Measurements from ENCODE around the gene IKZF2. TPM values are rescaled to one million over a fixed set of nuclear protein-coding genes. Genes with fewer than 3 reads are reported as not detected.

The IKZF2 gene
- total and polyA plus RNA-seq, 9 of the 15 experiments (the other 6 are each of a cell fraction or from before 2014, with no cell fraction given) = 0.04 to 0.54 (median 0.22) TPM

DNA sequence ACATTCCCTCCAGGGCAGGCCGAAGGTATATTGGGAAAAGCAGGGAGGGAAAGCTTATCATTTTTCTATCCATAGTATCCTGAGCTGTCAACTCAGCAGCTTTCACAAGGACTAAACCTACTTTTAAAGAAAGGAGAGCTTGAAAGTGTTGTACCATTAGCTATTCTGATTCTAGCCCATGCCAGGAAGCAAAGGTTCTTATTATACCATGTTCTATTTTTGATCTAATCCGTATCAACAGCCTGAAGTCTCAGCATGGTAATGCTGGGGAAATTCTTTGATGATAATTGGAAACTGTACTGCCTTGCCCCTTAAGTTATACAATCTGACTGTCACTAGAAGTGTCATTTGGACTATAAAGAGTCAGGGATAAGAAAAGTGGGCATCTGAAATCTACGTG, 193.3 kb downstream of the IKZF2 start:
- H3K36me3 ChIP-seq (ENCODE audit: control insufficient read depth, insufficient read depth, low read length) = no peaks in the 10 kb centered on the region
- H3K4me3 ChIP-seq = no peak overlapping the region
- TF ChIP-seq MBD2 (IDR thresholded peaks at IDR 0.05; ENCODE audit: borderline replicate concordance, low read depth) (no peak), TCF3 (CRISPR knock-in tag; IDR thresholded peaks at IDR 0.05) (no peak), FOXM1 (IDR thresholded peaks at IDR 0.05; ENCODE audit: low read depth) (no peak), FOXM1 (CRISPR knock-in tag; IDR thresholded peaks at IDR 0.05; ENCODE audit: low read depth) (no peak), GABPB1 (CRISPR knock-in tag; IDR thresholded peaks at IDR 0.05) (no peak), EP400 (IDR thresholded peaks at IDR 0.05) (no peak), PRPF4 (IDR thresholded peaks at IDR 0.05; ENCODE audit: insufficient read depth, low read depth, low read length, poor library complexity, severe bottlenecking) (no peak)
- TF ChIP-seq, protein P1, sequence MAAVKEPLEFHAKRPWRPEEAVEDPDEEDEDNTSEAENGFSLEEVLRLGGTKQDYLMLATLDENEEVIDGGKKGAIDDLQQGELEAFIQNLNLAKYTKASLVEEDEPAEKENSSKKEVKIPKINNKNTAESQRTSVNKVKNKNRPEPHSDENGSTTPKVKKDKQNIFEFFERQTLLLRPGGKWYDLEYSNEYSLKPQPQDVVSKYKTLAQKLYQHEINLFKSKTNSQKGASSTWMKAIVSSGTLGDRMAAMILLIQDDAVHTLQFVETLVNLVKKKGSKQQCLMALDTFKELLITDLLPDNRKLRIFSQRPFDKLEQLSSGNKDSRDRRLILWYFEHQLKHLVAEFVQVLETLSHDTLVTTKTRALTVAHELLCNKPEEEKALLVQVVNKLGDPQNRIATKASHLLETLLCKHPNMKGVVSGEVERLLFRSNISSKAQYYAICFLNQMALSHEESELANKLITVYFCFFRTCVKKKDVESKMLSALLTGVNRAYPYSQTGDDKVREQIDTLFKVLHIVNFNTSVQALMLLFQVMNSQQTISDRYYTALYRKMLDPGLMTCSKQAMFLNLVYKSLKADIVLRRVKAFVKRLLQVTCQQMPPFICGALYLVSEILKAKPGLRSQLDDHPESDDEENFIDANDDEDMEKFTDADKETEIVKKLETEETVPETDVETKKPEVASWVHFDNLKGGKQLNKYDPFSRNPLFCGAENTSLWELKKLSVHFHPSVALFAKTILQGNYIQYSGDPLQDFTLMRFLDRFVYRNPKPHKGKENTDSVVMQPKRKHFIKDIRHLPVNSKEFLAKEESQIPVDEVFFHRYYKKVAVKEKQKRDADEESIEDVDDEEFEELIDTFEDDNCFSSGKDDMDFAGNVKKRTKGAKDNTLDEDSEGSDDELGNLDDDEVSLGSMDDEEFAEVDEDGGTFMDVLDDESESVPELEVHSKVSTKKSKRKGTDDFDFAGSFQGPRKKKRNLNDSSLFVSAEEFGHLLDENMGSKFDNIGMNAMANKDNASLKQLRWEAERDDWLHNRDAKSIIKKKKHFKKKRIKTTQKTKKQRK (IDR thresholded peaks at IDR 0.05; ENCODE audit: borderline replicate concordance, low read depth, low read length) = no peak
- no peaks in the 10 kb centered on the region for H3K9me1 ChIP-seq (ENCODE audit: control insufficient read depth, insufficient read depth, low read length)
- no peak for FAIRE-seq
- CTCF ChIA-PET (ENCODE audit: low intra/inter-chr PET ratio) = no interaction called here
- H3K79me2 ChIP-seq (ENCODE audit: control insufficient read depth, insufficient read depth, low read length) = no peaks in the 10 kb centered on the region
- no peaks in the 10 kb centered on the region for H3K27me3 ChIP-seq (ENCODE audit: control insufficient read depth in 2 of 2, insufficient read depth in 2 of 2, low read length in 2 of 2)
- intact Hi-C loops (cut with micrococcal nuclease) (no loop called here), in situ Hi-C loops (cut with MboI) (no loop called here)
- H3K9me3 ChIP-seq (replicated peaks; ENCODE audit: control insufficient read depth, insufficient read depth, low read depth, low read length) = no peaks in the 10 kb centered on the region
- no peak for ATAC-seq
- no TSS peak for BruUV-seq (replicated peaks)
- no peak for DNase-seq (ENCODE audit: extremely low read depth in 1 of 4, low spot score in 3 of 4)
- no peak overlapping the region for H3K27ac ChIP-seq (ENCODE audit: extremely low read depth, low read depth, low read length)
- no peak overlapping the region for H2AFZ ChIP-seq (ENCODE audit: low read depth, low read length)
- H4K20me1 ChIP-seq (replicated peaks; ENCODE audit: control insufficient read depth, insufficient read depth, low read length) = no peaks in the 10 kb centered on the region
- no peaks in the 10 kb centered on the region for H3K4me1 ChIP-seq (replicated peaks in 1 of 2; ENCODE audit: control insufficient read depth in 2 of 2, insufficient read depth in 2 of 2, low read length in 2 of 2)
- no peak overlapping the region for H3K4me2 ChIP-seq (ENCODE audit: insufficient read depth, low read length)
- 0% methylated on average over 3 of the region's 3 CpGs for WGBS (ENCODE audit: insufficient coverage, low coverage, missing lambda C conversion rate)
- H3K9ac ChIP-seq (ENCODE audit: insufficient read depth in 1 of 2, low read depth in 2 of 2, low read length in 2 of 2) = no peak overlapping the region
- POLR2A ChIA-PET = no interaction called here
